GM12872 (cell line): ENCODE measurements around the gene DISP3.

Experiments
- TF ChIP-seq, protein P1 (sequence below): IDR thresholded peaks from 3 replicates; pipeline ENCODE4 v1.5.1; 2011; ENCODE audit warnings: low read depth, mild to moderate bottlenecking, low read length, moderate library complexity; ENCODE audit not compliant: insufficient read depth

DISP3 gene

DNA sequence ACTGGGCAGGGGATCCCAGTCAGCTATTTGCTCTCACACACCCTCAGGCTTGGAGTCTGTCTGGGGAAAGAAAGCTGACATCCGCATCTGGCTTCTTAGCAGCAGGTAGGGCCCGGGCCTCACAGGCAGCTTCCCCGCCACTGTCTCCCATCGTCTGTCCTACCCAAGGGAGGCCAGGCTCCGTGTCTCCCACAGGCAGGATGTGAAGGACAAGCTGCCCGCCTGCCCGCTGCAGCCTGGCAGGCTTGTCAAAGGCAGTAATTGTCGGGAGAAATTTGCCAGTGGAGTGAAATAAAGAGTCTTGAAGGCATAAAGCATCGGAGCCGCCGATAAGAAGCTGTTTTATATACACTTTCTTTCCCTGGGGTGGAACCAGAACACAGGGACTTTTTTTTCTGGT, 44.0 kb upstream of the DISP3 start:
- TF ChIP-seq, protein P1, sequence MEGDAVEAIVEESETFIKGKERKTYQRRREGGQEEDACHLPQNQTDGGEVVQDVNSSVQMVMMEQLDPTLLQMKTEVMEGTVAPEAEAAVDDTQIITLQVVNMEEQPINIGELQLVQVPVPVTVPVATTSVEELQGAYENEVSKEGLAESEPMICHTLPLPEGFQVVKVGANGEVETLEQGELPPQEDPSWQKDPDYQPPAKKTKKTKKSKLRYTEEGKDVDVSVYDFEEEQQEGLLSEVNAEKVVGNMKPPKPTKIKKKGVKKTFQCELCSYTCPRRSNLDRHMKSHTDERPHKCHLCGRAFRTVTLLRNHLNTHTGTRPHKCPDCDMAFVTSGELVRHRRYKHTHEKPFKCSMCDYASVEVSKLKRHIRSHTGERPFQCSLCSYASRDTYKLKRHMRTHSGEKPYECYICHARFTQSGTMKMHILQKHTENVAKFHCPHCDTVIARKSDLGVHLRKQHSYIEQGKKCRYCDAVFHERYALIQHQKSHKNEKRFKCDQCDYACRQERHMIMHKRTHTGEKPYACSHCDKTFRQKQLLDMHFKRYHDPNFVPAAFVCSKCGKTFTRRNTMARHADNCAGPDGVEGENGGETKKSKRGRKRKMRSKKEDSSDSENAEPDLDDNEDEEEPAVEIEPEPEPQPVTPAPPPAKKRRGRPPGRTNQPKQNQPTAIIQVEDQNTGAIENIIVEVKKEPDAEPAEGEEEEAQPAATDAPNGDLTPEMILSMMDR, result no peak

DNA sequence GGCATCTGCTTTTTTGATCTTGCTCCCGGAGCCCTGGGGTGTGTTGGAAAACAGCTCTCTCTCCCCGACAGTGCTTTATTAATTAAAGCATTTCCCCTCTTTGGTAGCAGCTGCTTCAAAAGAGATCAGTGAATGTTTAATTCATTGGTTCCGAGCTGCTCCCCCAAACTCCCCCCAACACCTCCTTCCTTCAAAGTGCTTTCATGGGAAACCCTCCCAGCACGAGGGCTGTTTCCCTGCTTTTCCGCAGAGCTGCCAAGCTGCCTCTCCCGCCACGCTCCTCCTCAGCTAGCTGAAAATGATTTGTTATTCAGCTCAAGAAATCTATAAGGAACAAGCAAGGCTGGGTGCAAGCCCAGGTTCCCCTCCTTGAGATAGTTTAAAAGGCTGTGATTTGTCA, 40.0 kb upstream of the DISP3 start:
- TF ChIP-seq, protein P1, result no peak

DNA sequence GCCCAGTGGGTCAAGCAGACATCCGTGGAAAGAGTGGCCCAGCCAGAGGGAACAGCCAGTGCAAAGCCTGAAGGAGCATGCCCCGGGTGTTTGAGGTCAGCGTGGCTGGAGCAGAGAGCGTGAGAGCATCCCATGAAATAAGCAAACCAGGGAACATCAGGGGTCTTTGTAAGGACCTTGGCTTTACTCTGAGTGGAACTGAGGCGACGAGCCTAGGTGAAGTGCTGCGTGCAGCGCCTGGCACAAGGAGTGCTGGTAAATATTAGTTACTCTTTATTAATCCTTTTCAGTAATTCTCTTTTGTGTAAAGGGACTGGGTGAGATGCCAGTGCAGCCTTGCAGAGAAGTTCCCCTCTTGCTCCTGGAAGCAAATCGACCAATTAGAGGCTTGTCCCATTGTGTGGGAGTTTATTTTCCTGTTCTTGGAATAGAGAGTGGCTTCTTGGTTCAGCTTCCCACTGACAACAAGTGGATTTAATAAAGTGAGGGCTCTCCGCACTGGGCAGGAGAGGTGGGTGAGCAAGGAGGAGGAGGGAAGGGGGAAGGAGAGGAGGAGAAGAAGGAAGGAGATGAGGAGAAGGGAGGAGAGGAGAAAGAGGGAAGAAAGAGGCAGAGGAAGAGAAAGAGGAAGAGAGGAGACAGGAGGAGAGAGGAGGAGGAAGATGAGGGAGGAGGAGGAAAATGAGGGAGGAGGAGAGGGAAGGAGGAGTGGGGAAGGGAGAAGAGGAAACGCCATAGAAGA, 37.6 kb upstream of the DISP3 start:
- TF ChIP-seq, protein P1, result no peak

DNA sequence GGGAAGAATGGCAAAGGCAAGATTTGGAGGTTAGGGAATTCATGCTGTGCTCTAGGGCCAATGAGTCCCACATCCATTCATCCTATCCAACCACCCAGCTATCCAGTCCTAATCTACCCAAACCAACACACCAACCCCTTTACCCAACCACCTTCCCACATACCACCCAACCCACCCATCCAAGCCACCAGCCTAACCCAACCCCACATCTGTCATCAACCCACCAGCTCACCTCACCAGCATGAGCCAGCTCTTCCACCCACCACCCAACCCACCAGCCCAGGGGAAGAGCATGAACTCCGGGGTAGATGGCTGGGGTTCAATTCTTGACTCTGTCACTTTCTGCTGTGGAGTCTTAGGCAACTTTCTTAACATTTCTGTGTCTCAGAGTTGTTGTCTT, 35.9 kb upstream of the DISP3 start:
- TF ChIP-seq, protein P1, result no peak

DNA sequence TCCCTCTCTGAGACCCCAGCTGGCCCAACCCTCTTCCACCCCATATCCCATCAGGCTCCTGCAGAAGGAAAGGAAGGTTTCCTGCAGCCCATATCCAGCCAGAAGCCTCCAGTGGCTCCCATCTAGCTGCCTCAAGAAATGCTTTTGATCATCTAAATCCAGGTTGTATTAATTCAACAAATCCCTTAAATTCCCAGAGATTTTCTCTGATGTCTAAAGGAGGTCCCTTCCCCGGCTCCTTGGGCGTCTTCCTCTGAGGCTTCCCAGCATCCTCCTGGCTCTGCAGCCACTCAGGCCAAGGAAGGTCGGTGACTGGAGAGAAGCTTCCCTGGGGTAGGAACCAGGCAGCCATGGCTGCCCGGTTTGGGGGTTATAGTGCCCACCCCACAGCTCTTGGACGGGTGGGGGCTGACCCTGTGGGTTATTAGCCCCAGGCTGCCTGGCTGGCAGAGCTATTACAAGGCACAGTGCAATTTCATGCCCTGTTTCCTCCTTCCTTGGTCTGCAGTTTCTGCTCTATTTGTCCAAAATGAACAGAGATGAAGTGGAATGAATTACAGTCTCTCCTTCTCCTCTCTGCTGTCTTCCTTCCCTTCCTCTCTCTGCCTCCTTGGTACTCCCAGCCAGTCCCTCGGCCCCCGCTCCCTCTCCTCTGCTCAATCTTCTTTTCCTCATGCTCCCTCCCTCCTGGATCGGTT, 34.8 kb upstream of the DISP3 start:
- TF ChIP-seq, protein P1, result no peak

DNA sequence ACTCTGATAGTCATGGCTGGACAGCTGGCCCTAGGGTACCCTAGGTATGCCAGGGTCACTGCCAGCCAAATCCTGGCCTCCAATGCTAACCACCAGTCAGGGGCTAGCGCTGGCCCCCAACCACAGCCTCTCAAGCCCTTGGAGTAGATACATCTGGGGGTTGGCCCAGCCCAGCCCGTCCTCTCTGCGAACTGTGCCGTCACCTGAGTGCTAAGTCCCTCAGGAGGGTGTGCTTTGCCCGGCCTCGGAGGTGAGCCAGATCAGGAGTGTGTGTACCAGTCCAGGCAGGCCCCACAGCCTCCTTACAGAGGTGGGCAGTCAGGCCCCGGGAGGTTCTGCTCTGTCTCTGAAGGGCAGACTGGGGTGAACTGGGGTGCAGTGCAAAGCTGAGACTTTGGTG, 34.0 kb upstream of the DISP3 start:
- TF ChIP-seq, protein P1, result no peak

DNA sequence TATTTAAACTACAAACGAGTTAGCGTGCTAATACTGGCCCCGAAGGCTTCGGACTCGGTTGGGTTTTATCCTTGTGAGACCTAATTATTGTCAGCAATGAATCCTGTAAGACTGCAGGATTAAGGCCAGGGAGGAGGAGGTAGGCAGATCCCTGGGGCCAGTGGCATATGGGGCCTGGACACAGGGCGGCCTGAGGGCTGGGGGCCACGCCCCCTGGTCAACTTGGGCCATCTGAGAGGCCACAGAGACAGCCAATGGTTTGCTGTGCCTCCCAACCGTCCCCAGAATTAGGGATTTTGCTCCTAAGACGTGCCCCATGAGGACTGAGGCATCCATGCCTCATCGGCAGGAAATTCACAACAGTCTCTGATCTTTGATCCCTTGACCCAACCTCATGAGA, 31.1 kb upstream of the DISP3 start:
- TF ChIP-seq, protein P1, result no peak
